HG02885 (cell line): ENCODE measurements around the gene TMEM164.

ENCODE experiments used
- ATAC-seq: cut with Tn5 transposase; IDR thresholded peaks from one replicate; pipeline ENCODE4 v1.9.1; 2021; ENCODE audit warnings: mild to moderate bottlenecking; ENCODE audit not compliant: unreplicated experiment, poor library complexity

The TMEM164 gene

GRCh38 chrX:110062919-110063318 lies 60.0 kb downstream of the TMEM164 start:
- ATAC-seq, result no peak

GRCh38 chrX:110066488-110067225 lies 63.7 kb downstream of the TMEM164 start:
- no peak for ATAC-seq

GRCh38 chrX:110070970-110071369 lies 68.1 kb downstream of the TMEM164 start:
- ATAC-seq, result no peak

- no peak for ATAC-seq
These were observed 78.4 kb downstream of the TMEM164 start for GRCh38 chrX:110081320-110081719.

GRCh38 chrX:110081740-110082139 lies 78.8 kb downstream of the TMEM164 start:
- no peak for ATAC-seq

GRCh38 chrX:110082161-110082560 lies 79.2 kb downstream of the TMEM164 start:
- no peak for ATAC-seq

GRCh38 chrX:110086162-110086915 lies 83.4 kb downstream of the TMEM164 start:
- no peak for ATAC-seq

- no peak for ATAC-seq
These were observed 84.1 kb downstream of the TMEM164 start for GRCh38 chrX:110086916-110087484.

GRCh38 chrX:110087485-110088356 lies 84.8 kb downstream of the TMEM164 start:
- ATAC-seq, result no peak

- ATAC-seq, result no peak
These were observed 86.9 kb downstream of the TMEM164 start for GRCh38 chrX:110089656-110090403.

GRCh38 chrX:110097920-110098319 lies 95.0 kb downstream of the TMEM164 start:
- no peak for ATAC-seq

GRCh38 chrX:110103344-110103743 lies 100.4 kb downstream of the TMEM164 start:
- no peak for ATAC-seq

GRCh38 chrX:110104078-110104477 lies 101.2 kb downstream of the TMEM164 start:
- ATAC-seq, result no peak

GRCh38 chrX:110108381-110108821 lies 105.5 kb downstream of the TMEM164 start:
- ATAC-seq, result peak; percentile 83

GRCh38 chrX:110114260-110114776 lies 111.4 kb downstream of the TMEM164 start:
- ATAC-seq, result no peak

GRCh38 chrX:110116066-110116980 lies 113.4 kb downstream of the TMEM164 start:
- ATAC-seq, result no peak

GRCh38 chrX:110118530-110118929 lies 115.6 kb downstream of the TMEM164 start:
- no peak for ATAC-seq

GRCh38 chrX:110119480-110119879 lies 116.6 kb downstream of the TMEM164 start:
- ATAC-seq, result no peak
